ENCODE data around the gene SLC38A10. TPM values are rescaled to one million over a fixed set of nuclear protein-coding genes. Genes with fewer than 3 reads are reported as not detected.

The SLC38A10 gene
- total and polyA plus RNA-seq, 8 donors: 72.8 to 190 (median 96.9) TPM

- no peaks in the 10 kb centered on the region for H3K36me3 ChIP-seq
- no peak for FAIRE-seq
- H3K4me1 ChIP-seq: peaks cover 21 to 42% (median 34%) of the 10 kb centered on the region in 3 donors
- intact Hi-C loops (cut with DNase I): no loop called here
- no peaks in the 10 kb centered on the region for H3K27me3 ChIP-seq
- DNase-seq: peak; percentile 60 to 80 (median 73)
- peak in 3 of 4 donors; percentile 2 to 8 (median 3) for ATAC-seq
- TF ChIP-seq CTCF (IDR thresholded peaks at IDR 0.05): no peak
- no peaks in the 10 kb centered on the region for H3K9me3 ChIP-seq
- WGBS, 2 donors: 4 to 9% methylated on average over 56 to 60 of the region's 60 CpGs
- H3K27ac ChIP-seq: peak overlapping the region; percentile 96 to 98 (median 97)
- peak overlapping the region; percentile 26 to 86 (median 80) for H3K4me3 ChIP-seq
Measured at GRCh38 chr17:81340607-81341515, 45.8 kb upstream of the SLC38A10 start.

GRCh38 chr17:81339534-81340296, 44.6 kb upstream of the SLC38A10 start:
- peak; percentile 2 to 51 (median 22) for ATAC-seq
- no peak for TF ChIP-seq CTCF (IDR thresholded peaks at IDR 0.05)

GRCh38 chr17:81339191-81339533, 44.1 kb upstream of the SLC38A10 start:
- 60% methylated on average over 4 of the region's 4 CpGs for WGBS, 2 donors
- intact Hi-C loops (cut with DNase I): no loop called here
- TF ChIP-seq CTCF (IDR thresholded peaks at IDR 0.05): no peak
- Histone ChIP-seq H3K27ac (peak overlapping the region; percentile 54 to 98 (median 96)), H3K4me1 (peaks cover 29 to 50% (median 34%) of the 10 kb centered on the region in 3 donors), H3K27me3 (no peaks in the 10 kb centered on the region), H3K36me3 (no peaks in the 10 kb centered on the region), H3K9me3 (no peaks in the 10 kb centered on the region), H3K4me3 (no peak overlapping the region)
- ATAC-seq (no peak), DNase-seq (peak in 2 of 6 donors; percentile 37 to 56), FAIRE-seq (no peak)

More at GRCh38 chr17:81339534-81340296, 44.6 kb upstream of the SLC38A10 start:
- DNase-seq (peak; percentile 60 to 85 (median 69)), FAIRE-seq (no peak)
- WGBS, 2 donors: 28 to 38% methylated on average over 11 of the region's 11 CpGs
- Histone ChIP-seq H3K27ac (peak overlapping the region; percentile 96 to 98 (median 97)), H3K4me3 (peak overlapping the region in 1 of 4 donors; percentile 86), H3K27me3 (no peaks in the 10 kb centered on the region), H3K36me3 (no peaks in the 10 kb centered on the region), H3K4me1 (peaks cover 26 to 50% (median 34%) of the 10 kb centered on the region in 3 donors), H3K9me3 (no peaks in the 10 kb centered on the region)
- intact Hi-C loops (cut with DNase I): no loop called here

GRCh38 chr17:81338274-81339190, 43.4 kb upstream of the SLC38A10 start:
- intact Hi-C loops (cut with DNase I): no loop called here
- WGBS, 2 donors: 45 to 46% methylated on average over 17 of the region's 17 CpGs
- peak overlapping the region; percentile 54 to 98 (median 96) for H3K27ac ChIP-seq
- no peak for TF ChIP-seq CTCF (IDR thresholded peaks at IDR 0.05)
- no peaks in the 10 kb centered on the region for H3K27me3 ChIP-seq
- no peak for FAIRE-seq
- no peak for ATAC-seq
- peaks cover 29 to 50% (median 34%) of the 10 kb centered on the region in 3 donors for H3K4me1 ChIP-seq
- H3K9me3 ChIP-seq: no peaks in the 10 kb centered on the region
- H3K4me3 ChIP-seq: no peak overlapping the region
- peak in 3 of 6 donors; percentile 55 to 77 (median 56) for DNase-seq
- H3K36me3 ChIP-seq: no peaks in the 10 kb centered on the region
